Measurements from ENCODE around the gene LIN52. TPM values are rescaled to one million over a fixed set of nuclear protein-coding genes. Genes with fewer than 3 reads are reported as not detected.

LIN52 gene
- total RNA-seq, 2 donors from 2014 or later, result 16.4 to 19.0 TPM

DNA sequence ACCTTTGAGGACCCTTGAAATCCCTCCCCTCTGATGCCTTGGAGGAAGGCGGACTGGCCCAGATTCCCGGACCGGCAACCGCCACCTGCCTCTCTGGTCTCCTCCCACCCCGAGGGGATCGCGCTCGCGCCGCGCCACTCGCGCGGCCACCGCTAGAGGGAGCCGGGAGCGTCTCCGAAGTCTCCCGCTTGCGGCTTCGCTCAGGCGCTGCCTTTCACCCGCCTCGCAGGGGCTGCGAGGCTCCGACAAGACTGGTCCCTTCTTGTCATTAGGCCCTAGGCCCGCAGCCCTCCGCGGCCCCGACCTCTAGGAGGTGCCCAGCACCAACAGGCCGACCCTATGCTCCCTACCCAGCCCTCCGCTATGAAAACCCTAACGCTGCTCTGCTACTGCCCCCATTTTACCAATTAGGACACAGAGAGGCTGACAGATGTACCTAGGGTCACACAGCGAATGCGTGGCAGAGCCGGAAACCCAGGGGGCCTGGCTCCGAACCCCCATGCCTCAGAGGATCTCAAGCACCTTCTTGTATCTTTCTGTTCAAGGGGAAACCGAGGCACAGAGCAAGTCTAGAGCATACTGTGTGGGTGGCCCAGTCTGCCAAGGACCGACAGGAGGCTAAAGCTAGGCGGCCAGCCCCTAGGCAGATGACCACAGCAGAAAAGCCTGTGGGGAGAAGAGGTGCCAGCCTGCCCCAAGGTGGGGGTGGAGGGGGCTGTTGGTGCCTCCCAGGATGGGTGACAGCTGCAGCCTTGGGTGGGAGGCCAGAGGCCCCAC is 133.1 kb downstream of the LIN52 start:
- no peaks in the 10 kb centered on the region for H3K36me3 Mint-ChIP-seq (ENCODE audit: low read depth)
- TF ChIP-seq, protein P1, sequence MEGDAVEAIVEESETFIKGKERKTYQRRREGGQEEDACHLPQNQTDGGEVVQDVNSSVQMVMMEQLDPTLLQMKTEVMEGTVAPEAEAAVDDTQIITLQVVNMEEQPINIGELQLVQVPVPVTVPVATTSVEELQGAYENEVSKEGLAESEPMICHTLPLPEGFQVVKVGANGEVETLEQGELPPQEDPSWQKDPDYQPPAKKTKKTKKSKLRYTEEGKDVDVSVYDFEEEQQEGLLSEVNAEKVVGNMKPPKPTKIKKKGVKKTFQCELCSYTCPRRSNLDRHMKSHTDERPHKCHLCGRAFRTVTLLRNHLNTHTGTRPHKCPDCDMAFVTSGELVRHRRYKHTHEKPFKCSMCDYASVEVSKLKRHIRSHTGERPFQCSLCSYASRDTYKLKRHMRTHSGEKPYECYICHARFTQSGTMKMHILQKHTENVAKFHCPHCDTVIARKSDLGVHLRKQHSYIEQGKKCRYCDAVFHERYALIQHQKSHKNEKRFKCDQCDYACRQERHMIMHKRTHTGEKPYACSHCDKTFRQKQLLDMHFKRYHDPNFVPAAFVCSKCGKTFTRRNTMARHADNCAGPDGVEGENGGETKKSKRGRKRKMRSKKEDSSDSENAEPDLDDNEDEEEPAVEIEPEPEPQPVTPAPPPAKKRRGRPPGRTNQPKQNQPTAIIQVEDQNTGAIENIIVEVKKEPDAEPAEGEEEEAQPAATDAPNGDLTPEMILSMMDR (conservative IDR thresholded peaks at IDR 0.05), result peak; percentile 99
- H3K4me1 Mint-ChIP-seq, result peaks cover 11% of the 10 kb centered on the region
- H3K9ac ChIP-seq (ENCODE audit: extremely low read depth, low read length, poor library complexity, severe bottlenecking), result no peak overlapping the region
- no peaks in the 10 kb centered on the region for H3K9me3 Mint-ChIP-seq
- whole genome bisulfite sequencing, 2 experiments (ENCODE audit: insufficient coverage in 1 of 2, insufficient read length in 1 of 2), result 17 to 23% methylated on average over 18 to 40 of the region's 40 CpGs
- H3K27ac Mint-ChIP-seq, result no peak overlapping the region
- peak; percentile 95 for DNase-seq
- no peaks in the 10 kb centered on the region for H3K9me3 ChIP-seq (ENCODE audit: control insufficient read depth, low read length)
- no peak overlapping the region for H3K27ac ChIP-seq (ENCODE audit: low read depth, low read length)
- H3K27me3 ChIP-seq (ENCODE audit: control insufficient read depth, insufficient read depth, low read length, poor library complexity, severe bottlenecking), result peaks cover 33% of the 10 kb centered on the region
- no peaks in the 10 kb centered on the region for H3K36me3 ChIP-seq (ENCODE audit: control insufficient read depth, insufficient read depth, low read length)
- H3K4me3 Mint-ChIP-seq, result no peak overlapping the region
- no peaks in the 10 kb centered on the region for H3K4me1 ChIP-seq (ENCODE audit: control insufficient read depth, insufficient read depth, low read length)
- H3K4me3 ChIP-seq (ENCODE audit: low read length), result no peak overlapping the region
- peaks cover 45% of the 10 kb centered on the region for H3K27me3 Mint-ChIP-seq (ENCODE audit: insufficient read depth)

DNA sequence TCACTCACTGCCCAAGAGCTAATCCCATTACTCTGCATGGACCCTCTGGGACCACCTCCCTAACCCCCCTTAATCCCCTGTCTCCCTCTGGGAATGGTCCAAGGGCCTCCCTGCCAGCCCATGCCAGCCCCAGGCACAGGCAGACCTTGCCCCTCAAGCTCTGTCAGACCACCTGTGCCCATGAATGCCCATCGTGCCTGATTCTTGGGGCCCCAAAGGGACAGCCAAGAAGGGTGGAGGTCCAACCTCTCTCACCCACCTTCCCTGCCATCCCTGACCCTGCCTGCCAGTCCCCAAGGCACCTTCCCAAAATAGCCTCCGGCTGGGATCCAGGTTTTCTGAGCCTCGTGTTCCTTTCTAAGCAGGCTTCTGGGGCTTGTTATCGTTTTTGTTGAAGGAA is 133.7 kb downstream of the LIN52 start:
- Mint-ChIP-seq H3K36me3 (ENCODE audit: low read depth) (no peaks in the 10 kb centered on the region), H3K4me3 (no peak overlapping the region), H3K9me3 (no peaks in the 10 kb centered on the region), H3K27ac (no peak overlapping the region), H3K4me1 (peaks cover 11% of the 10 kb centered on the region), H3K27me3 (ENCODE audit: insufficient read depth) (peaks cover 45% of the 10 kb centered on the region)
- no peak for DNase-seq
- WGBS, 2 experiments (ENCODE audit: insufficient coverage in 1 of 2, insufficient read length in 1 of 2), result 84 to 100% methylated on average over 1 to 4 of the region's 4 CpGs
- Histone ChIP-seq H3K36me3 (ENCODE audit: control insufficient read depth, insufficient read depth, low read length) (no peaks in the 10 kb centered on the region), H3K9me3 (ENCODE audit: control insufficient read depth, low read length) (no peaks in the 10 kb centered on the region), H3K4me3 (ENCODE audit: low read length) (no peak overlapping the region), H3K27me3 (ENCODE audit: control insufficient read depth, insufficient read depth, low read length, poor library complexity, severe bottlenecking) (peaks cover 33% of the 10 kb centered on the region), H3K9ac (ENCODE audit: extremely low read depth, low read length, poor library complexity, severe bottlenecking) (no peak overlapping the region), H3K27ac (ENCODE audit: low read depth, low read length) (no peak overlapping the region), H3K4me1 (ENCODE audit: control insufficient read depth, insufficient read depth, low read length) (no peaks in the 10 kb centered on the region)
- TF ChIP-seq, protein P1 (conservative IDR thresholded peaks at IDR 0.05), result no peak

DNA sequence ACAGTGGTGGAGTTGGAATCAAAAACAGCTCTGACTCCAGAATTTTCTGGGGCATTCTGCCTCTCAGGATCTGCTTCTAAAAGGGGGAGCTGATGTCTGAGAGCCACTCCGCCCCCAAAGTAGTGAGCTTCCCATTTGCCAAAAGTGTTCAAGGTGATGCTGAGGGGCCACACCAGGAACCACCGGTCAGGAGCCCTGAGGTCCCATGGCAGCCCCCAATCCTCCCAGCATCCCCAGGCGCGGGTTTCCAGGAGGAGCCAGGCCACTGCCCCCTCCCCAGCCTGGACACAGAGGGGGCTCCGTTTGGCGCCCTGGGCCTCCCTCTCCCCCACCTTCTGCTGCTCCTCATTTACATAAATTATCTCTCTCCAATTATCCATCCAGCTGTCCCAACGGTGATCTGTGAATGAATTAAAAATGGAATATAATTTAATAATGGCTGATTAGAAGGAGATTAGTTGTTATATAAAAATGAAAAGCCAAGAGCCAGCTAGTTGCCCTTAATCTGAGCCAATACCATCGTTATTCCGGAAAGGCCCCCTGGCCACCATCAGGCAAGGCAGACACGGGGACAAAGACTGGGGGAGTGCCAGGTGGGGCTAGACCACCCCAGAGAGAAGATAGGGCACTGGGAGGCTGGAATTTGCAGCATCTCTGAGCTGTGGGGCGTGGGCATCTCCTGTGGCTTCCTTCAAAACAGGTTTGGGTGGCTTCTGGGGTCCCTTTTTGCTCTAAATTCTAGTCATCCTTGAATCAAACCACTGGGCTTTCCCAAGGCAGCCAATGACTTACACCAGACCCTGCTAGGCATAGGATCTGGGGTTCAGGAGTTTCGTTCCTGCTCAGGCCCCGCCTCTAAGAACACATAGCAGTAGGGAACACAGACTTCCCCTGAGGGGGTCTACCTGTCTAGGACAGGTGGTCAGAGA is 134.8 kb downstream of the LIN52 start:
- H3K36me3 ChIP-seq (ENCODE audit: control insufficient read depth, insufficient read depth, low read length), result no peaks in the 10 kb centered on the region
- Mint-ChIP-seq H3K9me3 (no peaks in the 10 kb centered on the region), H3K36me3 (ENCODE audit: low read depth) (no peaks in the 10 kb centered on the region), H3K27me3 (ENCODE audit: insufficient read depth) (peaks cover 45% of the 10 kb centered on the region), H3K4me3 (no peak overlapping the region), H3K4me1 (peaks cover under 1% of the 10 kb centered on the region), H3K27ac (no peak overlapping the region)
- H3K9ac ChIP-seq (ENCODE audit: extremely low read depth, low read length, poor library complexity, severe bottlenecking), result no peak overlapping the region
- no peak overlapping the region for H3K27ac ChIP-seq (ENCODE audit: low read depth, low read length)
- no peaks in the 10 kb centered on the region for H3K9me3 ChIP-seq (ENCODE audit: control insufficient read depth, low read length)
- TF ChIP-seq, protein P1 (conservative IDR thresholded peaks at IDR 0.05), result no peak
- 83 to 91% methylated on average over 9 to 13 of the region's 13 CpGs for WGBS, 2 experiments (ENCODE audit: insufficient coverage in 1 of 2, insufficient read length in 1 of 2)
- DNase-seq, result no peak
- no peak overlapping the region for H3K4me3 ChIP-seq (ENCODE audit: low read length)
- H3K4me1 ChIP-seq (ENCODE audit: control insufficient read depth, insufficient read depth, low read length), result no peaks in the 10 kb centered on the region
- H3K27me3 ChIP-seq (ENCODE audit: control insufficient read depth, insufficient read depth, low read length, poor library complexity, severe bottlenecking), result peaks cover 33% of the 10 kb centered on the region
